SK-N-MC (cell line): ENCODE data around the gene HPDL.

Experiments
- EZH2 ChIP-seq: fragments of 200-600 bp; sonication (generic); IDR thresholded peaks from one replicate; pipeline ENCODE4 v1.6.1; 2017; ENCODE audit warnings: antibody characterized with exemption
- POLR2AphosphoS5 ChIP-seq: IDR thresholded peaks from 2 replicates; pipeline ENCODE4 v1.6.1; 2012; ENCODE audit warnings: mild to moderate bottlenecking, low read depth, low read length, borderline replicate concordance

GRCh38 chr1:45346473-45346872 is 19.8 kb downstream of the HPDL start:
- no peak for TF ChIP-seq EZH2
- TF ChIP-seq POLR2AphosphoS5 = peak; percentile 24; the same call in 1 of the 2 replicates
